Stimulated activated CD4-positive, alpha-beta T cell treated with anti-CD3 and anti-CD28 coated beads, TNF-alpha, amount 100 ng/mL, for 1 hour (primary cell): ENCODE results near the gene CLNK.

Source experiments
- DNase-seq, 3 donors: peaks; one replicate each; pipeline ENCODE4 v3.0.0-alpha.2; 2020; ENCODE audit warnings: low read depth in 3 of 3, low spot score in 1 of 3

Gene CLNK

GRCh38 chr4:10460313-10461047 is 224.1 kb downstream of the CLNK start:
- no peak for DNase-seq

- no peak for DNase-seq
Observed at GRCh38 chr4:10459305-10459704, 225.3 kb downstream of the CLNK start.

- DNase-seq = no peak
Observed at GRCh38 chr4:10458177-10458576, 226.4 kb downstream of the CLNK start.

GRCh38 chr4:10457255-10457801 is 227.2 kb downstream of the CLNK start, which contains the start of gene ZNF518B:
Gene ZNF518B, minus strand, starts transcription at chr4:10457426. Its CDS starts 11,098 bp downstream, at chr4:10446328.
- DNase-seq = peak; percentile 24 to 71 (median 60)

- peak in 1 of 3 donors; percentile 25 for DNase-seq
Observed at GRCh38 chr4:10456595-10457254, 227.8 kb downstream of the CLNK start.

GRCh38 chr4:10456260-10456594 is 228.3 kb downstream of the CLNK start:
- no peak for DNase-seq

- DNase-seq = no peak
Observed at GRCh38 chr4:10455133-10455532, 229.4 kb downstream of the CLNK start.

- DNase-seq = no peak
Observed at GRCh38 chr4:10454726-10455125, 229.8 kb downstream of the CLNK start.

- no peak for DNase-seq
Observed at GRCh38 chr4:10454121-10454520, 230.4 kb downstream of the CLNK start.

- DNase-seq = no peak
Observed at GRCh38 chr4:10448991-10449390, 235.6 kb downstream of the CLNK start.

GRCh38 chr4:10442976-10443375 is 241.6 kb downstream of the CLNK start:
- no peak for DNase-seq

- no peak for DNase-seq
Observed at GRCh38 chr4:10441512-10441911, 243.1 kb downstream of the CLNK start.

GRCh38 chr4:10438924-10439323 is 245.6 kb downstream of the CLNK start:
- no peak for DNase-seq

- DNase-seq = no peak
Observed at GRCh38 chr4:10437735-10438134, 246.8 kb downstream of the CLNK start.
